Measurements from ENCODE around the gene ZNF629.

The ZNF629 gene

GRCh38 chr16:30766933-30767284, 20.1 kb downstream of the ZNF629 start:
- TF ChIP-seq CTCF (IDR thresholded peaks at IDR 0.05): no peak

DNA sequence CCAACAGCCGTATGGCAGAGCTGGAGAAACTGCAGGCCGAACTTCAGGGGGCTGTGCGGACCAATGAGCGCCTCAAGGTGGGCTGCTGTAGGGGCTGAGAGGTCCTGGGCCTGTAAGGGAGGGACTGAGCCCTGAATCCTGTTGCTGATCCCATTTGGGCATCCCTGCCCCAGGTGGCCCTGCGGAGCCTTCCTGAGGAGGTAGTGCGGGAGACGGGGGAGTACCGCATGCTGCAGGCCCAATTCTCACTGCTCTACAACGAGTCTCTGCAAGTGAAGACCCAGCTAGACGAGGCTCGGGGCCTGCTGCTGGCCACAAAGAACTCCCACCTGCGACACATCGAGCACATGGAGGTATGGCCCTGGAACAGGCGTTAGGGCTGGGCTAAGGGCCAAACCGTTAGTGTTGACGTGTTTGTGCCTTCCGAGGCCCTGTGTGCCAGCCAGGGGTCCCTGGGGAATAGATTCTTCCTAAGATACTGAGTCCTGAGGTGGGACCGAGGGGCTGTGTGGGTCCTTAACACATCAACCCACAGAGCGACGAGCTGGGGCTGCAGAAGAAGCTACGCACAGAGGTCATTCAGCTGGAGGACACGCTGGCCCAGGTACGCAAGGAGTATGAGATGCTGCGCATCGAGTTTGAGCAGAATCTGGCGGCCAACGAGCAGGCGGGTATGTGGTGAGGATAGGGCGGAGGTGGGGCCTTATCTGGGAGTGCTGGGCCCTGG, 20.6 kb downstream of the ZNF629 start:
- TF ChIP-seq CTCF (IDR thresholded peaks at IDR 0.05): no peak

- TF ChIP-seq CTCF (IDR thresholded peaks at IDR 0.05): no peak
These were observed 22.1 kb downstream of the ZNF629 start for GRCh38 chr16:30764816-30765465.

DNA sequence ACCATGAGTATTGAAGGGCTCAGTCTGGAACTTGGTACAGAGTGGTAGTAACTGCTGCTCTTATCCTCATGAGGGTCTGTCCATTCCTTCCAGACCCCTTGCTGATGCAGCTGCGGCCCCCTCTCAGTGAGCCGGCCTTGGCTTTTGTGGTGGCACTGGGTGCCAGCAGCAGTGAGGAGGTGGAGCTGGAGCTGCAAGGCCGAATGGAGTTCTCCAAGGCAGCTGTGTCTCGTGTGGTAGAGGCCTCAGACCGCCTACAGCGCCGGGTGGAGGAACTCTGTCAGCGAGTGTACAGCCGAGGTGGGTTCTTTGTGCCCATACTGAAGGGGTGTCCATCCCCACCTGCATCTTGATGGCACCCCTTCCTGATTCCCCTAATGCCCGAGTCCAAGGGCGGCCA, 22.9 kb downstream of the ZNF629 start:
- no peak for TF ChIP-seq CTCF (IDR thresholded peaks at IDR 0.05)

- no peak for TF ChIP-seq CTCF (IDR thresholded peaks at IDR 0.05)
These were observed 23.8 kb downstream of the ZNF629 start for GRCh38 chr16:30762991-30763725.

DNA sequence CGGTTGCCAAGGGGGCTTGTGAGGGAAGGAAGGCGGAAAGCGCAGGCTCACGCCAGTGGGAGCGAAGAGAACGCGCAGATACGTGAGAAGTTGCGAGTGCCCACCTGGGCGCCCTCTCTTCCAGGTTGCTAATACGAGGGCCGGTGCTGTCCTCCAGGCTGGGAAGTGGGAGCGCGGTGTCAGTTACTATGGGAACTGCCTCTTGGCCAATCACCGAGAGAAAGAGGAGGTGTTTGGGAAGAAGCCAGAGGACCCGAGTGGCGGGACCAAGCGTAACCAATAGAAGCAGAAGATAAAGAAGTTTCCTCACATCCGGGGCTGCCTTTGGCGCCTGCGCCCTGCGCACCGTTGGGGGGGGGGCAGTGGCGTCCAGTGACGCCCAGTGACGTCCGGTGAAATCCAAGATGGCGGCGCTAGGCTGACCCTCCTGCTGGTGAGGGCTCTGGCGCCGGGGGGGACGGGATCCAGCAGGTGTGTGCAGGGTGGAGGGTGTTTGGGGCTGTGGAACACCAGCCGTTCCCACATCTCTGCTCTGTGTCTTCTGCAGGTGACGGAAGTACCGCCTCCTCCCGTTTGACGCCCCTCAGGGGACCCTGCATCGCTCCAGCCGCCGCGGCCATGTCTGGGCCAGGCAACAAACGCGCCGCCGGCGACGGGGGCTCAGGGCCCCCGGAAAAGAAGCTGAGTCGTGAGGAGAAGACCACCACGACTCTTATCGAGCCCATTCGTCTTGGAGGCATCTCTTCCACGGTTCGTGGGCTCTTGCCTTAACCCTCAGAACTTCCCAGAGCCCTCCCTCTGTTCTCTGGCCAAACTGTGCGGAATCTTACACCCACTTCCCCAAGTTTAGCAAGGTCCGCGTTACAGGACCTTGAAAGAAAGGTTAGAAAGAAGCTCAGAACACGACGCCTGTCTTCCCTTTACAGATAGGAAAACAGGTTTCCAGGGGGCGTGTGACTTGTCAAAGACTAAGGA, 24.8 kb downstream of the ZNF629 start, which contains the start of the genes CFAP119 and RNF40:
TSS of gene CFAP119 (minus strand) at position 135 of the 975 bp plus-strand sequence. CDS start 314 bp downstream, outside the sequence.
TSS of gene RNF40 (plus strand) at position 395 of the 975 bp plus-strand sequence. CDS start at position 619, 224 bp downstream.
- no peak for TF ChIP-seq CTCF (IDR thresholded peaks at IDR 0.05)
